Natural killer cell treated with Interleukin-12 subunit alpha and Interleukin-12 subunit beta and Interleukin-15 and Interleukin-18, amount 100 ng/mL, for 72 hours (primary cell): ENCODE results near the gene RASGRP1. TPM values are rescaled to one million over a fixed set of nuclear protein-coding genes. Genes with fewer than 3 reads are reported as not detected.

Source experiments
- ATAC-seq, 2 donors: fragments of 150-1000 bp; cut with Tn5 transposase in 1 of 2; sonication (Bioruptor Pico), chemical (Tn5 transposase) in 1 of 2; 2 replicates each; pipeline ENCODE4 v1.10.0; 2021
- DNase-seq: peaks from one replicate; pipeline ENCODE4 v3.0.0; 2022; ENCODE audit warnings: low spot score
- H3K27ac Mint-ChIP-seq, 2 donors: 1 replicate in 1 of 2; 2 replicates in 1 of 2; pipeline ENCODE4 v1.8.0; 2022; ENCODE audit warnings: mixed read lengths in 2 of 2, mild to moderate bottlenecking in 1 of 2, moderate library complexity in 1 of 2
- H3K27me3 Mint-ChIP-seq, 2 donors: 1 replicate in 1 of 2; 2 replicates in 1 of 2; pipeline ENCODE4 v1.8.0; 2022; ENCODE audit warnings: mixed read lengths in 2 of 2
- H3K36me3 Mint-ChIP-seq: one replicate; pipeline ENCODE4 v1.8.0; 2022; ENCODE audit warnings: mixed read lengths
- H3K4me1 Mint-ChIP-seq, 2 donors: 1 replicate in 1 of 2; 2 replicates in 1 of 2; pipeline ENCODE4 v1.8.0; 2022; ENCODE audit warnings: low read depth in 2 of 2, mixed read lengths in 2 of 2, mild to moderate bottlenecking in 1 of 2
- H3K4me3 Mint-ChIP-seq: one replicate; pipeline ENCODE4 v1.8.0; 2022; ENCODE audit warnings: mixed read lengths
- H3K9me3 Mint-ChIP-seq: 2 replicates; pipeline ENCODE4 v1.8.0; 2022; ENCODE audit warnings: mixed read lengths
- total RNA-seq, 2 donors: library from RNA; stranded (reverse); gene quantifications; one replicate each; pipeline ENCODE4 v1.2.3, GENCODE V29; 2022

The RASGRP1 gene
- total RNA-seq, 2 donors from 2014 or later: 154 to 241 TPM

DNA sequence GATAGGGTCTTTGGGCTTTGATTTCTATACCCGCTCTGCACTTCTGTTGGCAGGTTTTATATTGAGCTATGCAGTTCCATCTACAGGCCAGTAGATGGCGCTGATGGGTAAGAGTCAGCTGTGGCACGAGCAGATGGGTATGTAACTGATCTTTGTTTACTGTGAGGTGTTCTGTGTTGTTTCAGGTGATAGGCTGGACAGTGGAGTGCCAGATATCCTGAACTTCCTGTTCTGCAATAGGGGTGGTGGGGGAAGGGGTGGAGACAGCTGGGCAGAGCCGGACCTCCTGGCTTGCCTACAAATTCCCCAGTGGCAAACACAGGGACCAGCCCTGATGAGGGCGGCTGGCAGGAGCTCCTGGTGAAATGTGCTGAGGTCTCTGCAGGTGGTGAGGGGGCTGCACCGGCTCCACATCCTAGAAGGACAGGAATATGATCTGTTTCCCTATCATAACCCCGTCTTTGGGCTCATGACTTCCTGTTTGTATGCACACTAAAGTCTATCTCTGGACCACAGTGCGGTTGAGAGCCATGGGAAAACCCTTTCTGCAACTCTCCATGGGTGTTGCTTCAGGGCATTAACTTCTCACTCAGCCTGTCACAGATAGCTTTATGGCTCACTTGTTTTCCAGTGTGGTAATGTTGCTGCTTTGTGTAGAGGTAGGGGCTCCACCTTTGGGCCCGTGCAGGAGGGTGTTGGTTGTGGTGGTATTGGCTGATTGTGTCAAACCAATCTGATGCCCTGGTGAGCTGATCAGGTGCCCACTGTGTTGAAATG is 124.1 kb downstream of the RASGRP1 start:
- Mint-ChIP-seq H3K27me3 (peaks cover 6 to 39% of the 10 kb centered on the region in 2 donors), H3K27ac (peak overlapping the region in 1 of 2 donors; percentile 80), H3K4me3 (peak overlapping the region; percentile 10), H3K4me1 (peaks cover 12 to 15% of the 10 kb centered on the region in 2 donors), H3K36me3 (no peaks in the 10 kb centered on the region), H3K9me3 (no peaks in the 10 kb centered on the region)
- DNase-seq (peak; percentile 68), ATAC-seq (peak; percentile 81 to 91)

Other genes with a start within 250 kb of the RASGRP1 start
- gene FAM98B, start 110.7 kb downstream of the RASGRP1 start, total RNA-seq: 10 to 100 TPM; 24.1 to 36.8 TPM